Memory B cell (primary cell): Measurements from ENCODE around the gene GUCY1B1.

Experiments
- ATAC-seq: fragments of 150-1000 bp; cut with Tn5 transposase; 2 replicates; pipeline ENCODE4 v1.10.0; 2021; ENCODE audit warnings: low read depth, mild to moderate bottlenecking, moderate library complexity
- DNase-seq, 2 donors: peaks; one replicate each; pipeline ENCODE4 v3.0.0; 2022; ENCODE audit warnings: low spot score in 2 of 2
- H3K27ac Mint-ChIP-seq: one replicate; pipeline ENCODE4 v1.8.0; 2022; ENCODE audit warnings: mild to moderate bottlenecking, moderate library complexity, mixed read lengths
- H3K27me3 Mint-ChIP-seq: one replicate; pipeline ENCODE4 v1.8.0; 2022; ENCODE audit warnings: mixed read lengths
- H3K36me3 Mint-ChIP-seq: one replicate; pipeline ENCODE4 v1.8.0; 2022; ENCODE audit warnings: mild to moderate bottlenecking, mixed read lengths
- H3K4me1 Mint-ChIP-seq: one replicate; pipeline ENCODE4 v1.8.0; 2022; ENCODE audit warnings: mixed read lengths
- H3K4me3 Mint-ChIP-seq: one replicate; pipeline ENCODE4 v1.8.0; 2022; ENCODE audit warnings: mild to moderate bottlenecking, moderate library complexity, mixed read lengths
- H3K9me3 Mint-ChIP-seq: one replicate; pipeline ENCODE4 v1.8.0; 2022; ENCODE audit warnings: mixed read lengths

Gene GUCY1B1

GRCh38 chr4:155758481-155759371, at the start of gene GUCY1B1:
GUCY1B1 (plus strand) TSS chr4:155759021; CDS start chr4:155759141, 120 bp downstream.
- peak within 1 kb of the TSS; percentile 52 for H3K4me3 Mint-ChIP-seq
- H3K27me3 Mint-ChIP-seq, result peaks cover 12% of the 10 kb centered on the region
- peaks cover 3% of the 10 kb centered on the region for H3K9me3 Mint-ChIP-seq
- DNase-seq, result peak; percentile 29 to 31
- H3K27ac Mint-ChIP-seq, result no peak within 1 kb of the TSS
- peak; percentile 92 for ATAC-seq
- no peaks in the 10 kb centered on the region for H3K36me3 Mint-ChIP-seq
- no peaks in the 10 kb centered on the region for H3K4me1 Mint-ChIP-seq

- H3K4me3 Mint-ChIP-seq, result no peak overlapping the region
Measured at GRCh38 chr4:155709918-155710317, 48.9 kb upstream of the GUCY1B1 start.

GRCh38 chr4:155711556-155711955, 47.3 kb upstream of the GUCY1B1 start:
- Mint-ChIP-seq H3K27ac (no peak overlapping the region), H3K9me3 (peaks cover 2% of the 10 kb centered on the region), H3K4me1 (no peaks in the 10 kb centered on the region), H3K4me3 (no peak overlapping the region), H3K27me3 (no peaks in the 10 kb centered on the region), H3K36me3 (no peaks in the 10 kb centered on the region)
- no peak for DNase-seq
- no peak for ATAC-seq

More at GRCh38 chr4:155709918-155710317, 48.9 kb upstream of the GUCY1B1 start:
- no peak for ATAC-seq
- H3K36me3 Mint-ChIP-seq, result no peaks in the 10 kb centered on the region
- DNase-seq, result no peak
- no peaks in the 10 kb centered on the region for H3K9me3 Mint-ChIP-seq
- no peak overlapping the region for H3K27ac Mint-ChIP-seq
- no peaks in the 10 kb centered on the region for H3K4me1 Mint-ChIP-seq
- H3K27me3 Mint-ChIP-seq, result no peaks in the 10 kb centered on the region

GRCh38 chr4:155712846-155713245, 46.0 kb upstream of the GUCY1B1 start:
- H3K27me3 Mint-ChIP-seq, result no peaks in the 10 kb centered on the region
- H3K36me3 Mint-ChIP-seq, result no peaks in the 10 kb centered on the region
- H3K9me3 Mint-ChIP-seq, result peaks cover 4% of the 10 kb centered on the region
- H3K4me1 Mint-ChIP-seq, result no peaks in the 10 kb centered on the region
- ATAC-seq (no peak), DNase-seq (no peak)
- no peak overlapping the region for H3K4me3 Mint-ChIP-seq
- no peak overlapping the region for H3K27ac Mint-ChIP-seq

- no peaks in the 10 kb centered on the region for H3K27me3 Mint-ChIP-seq
- no peaks in the 10 kb centered on the region for H3K4me1 Mint-ChIP-seq
- ATAC-seq, result no peak
- H3K9me3 Mint-ChIP-seq, result peaks cover 4% of the 10 kb centered on the region
- no peaks in the 10 kb centered on the region for H3K36me3 Mint-ChIP-seq
- no peak overlapping the region for H3K4me3 Mint-ChIP-seq
- no peak for DNase-seq
- H3K27ac Mint-ChIP-seq, result no peak overlapping the region
Measured at GRCh38 chr4:155713911-155714310, 44.9 kb upstream of the GUCY1B1 start.

GRCh38 chr4:155722336-155722735, 36.5 kb upstream of the GUCY1B1 start:
- Mint-ChIP-seq H3K9me3 (peaks cover 2% of the 10 kb centered on the region), H3K36me3 (no peaks in the 10 kb centered on the region), H3K27me3 (no peaks in the 10 kb centered on the region), H3K4me1 (no peaks in the 10 kb centered on the region), H3K4me3 (no peak overlapping the region), H3K27ac (no peak overlapping the region)
- DNase-seq (no peak), ATAC-seq (no peak)

- Mint-ChIP-seq H3K4me1 (no peaks in the 10 kb centered on the region), H3K27ac (no peak overlapping the region), H3K9me3 (peaks cover 2% of the 10 kb centered on the region), H3K36me3 (no peaks in the 10 kb centered on the region), H3K27me3 (no peaks in the 10 kb centered on the region), H3K4me3 (no peak overlapping the region)
- no peak for ATAC-seq
- no peak for DNase-seq
Measured at GRCh38 chr4:155722816-155723499, 35.9 kb upstream of the GUCY1B1 start.

- no peak for ATAC-seq
- Mint-ChIP-seq H3K27me3 (no peaks in the 10 kb centered on the region), H3K4me3 (no peak overlapping the region)
Measured at GRCh38 chr4:155724731-155725130, 34.1 kb upstream of the GUCY1B1 start.

GRCh38 chr4:155734065-155734464, 24.8 kb upstream of the GUCY1B1 start:
- ATAC-seq, result no peak

More at GRCh38 chr4:155724731-155725130, 34.1 kb upstream of the GUCY1B1 start:
- Mint-ChIP-seq H3K27ac (no peak overlapping the region), H3K4me1 (no peaks in the 10 kb centered on the region), H3K36me3 (no peaks in the 10 kb centered on the region), H3K9me3 (peaks cover 2% of the 10 kb centered on the region)
- no peak for DNase-seq

GRCh38 chr4:155734951-155735350, 23.9 kb upstream of the GUCY1B1 start:
- no peaks in the 10 kb centered on the region for H3K4me1 Mint-ChIP-seq
- DNase-seq (no peak), ATAC-seq (no peak)
- no peaks in the 10 kb centered on the region for H3K27me3 Mint-ChIP-seq
- H3K27ac Mint-ChIP-seq, result no peak overlapping the region
- no peak overlapping the region for H3K4me3 Mint-ChIP-seq
- H3K9me3 Mint-ChIP-seq, result no peaks in the 10 kb centered on the region
- H3K36me3 Mint-ChIP-seq, result no peaks in the 10 kb centered on the region

More at GRCh38 chr4:155734065-155734464, 24.8 kb upstream of the GUCY1B1 start:
- H3K36me3 Mint-ChIP-seq, result no peaks in the 10 kb centered on the region
- no peaks in the 10 kb centered on the region for H3K9me3 Mint-ChIP-seq
- H3K4me3 Mint-ChIP-seq, result no peak overlapping the region
- H3K27me3 Mint-ChIP-seq, result no peaks in the 10 kb centered on the region
- H3K27ac Mint-ChIP-seq, result no peak overlapping the region
- no peak for DNase-seq
- no peaks in the 10 kb centered on the region for H3K4me1 Mint-ChIP-seq

- no peak for DNase-seq
Measured at GRCh38 chr4:155735496-155735895, 23.3 kb upstream of the GUCY1B1 start.

GRCh38 chr4:155738548-155738947, 20.3 kb upstream of the GUCY1B1 start:
- no peaks in the 10 kb centered on the region for H3K36me3 Mint-ChIP-seq
- no peak overlapping the region for H3K4me3 Mint-ChIP-seq
- no peak overlapping the region for H3K27ac Mint-ChIP-seq
- no peaks in the 10 kb centered on the region for H3K4me1 Mint-ChIP-seq
- H3K27me3 Mint-ChIP-seq, result no peaks in the 10 kb centered on the region
- H3K9me3 Mint-ChIP-seq, result no peaks in the 10 kb centered on the region
- ATAC-seq (no peak), DNase-seq (no peak)

More at GRCh38 chr4:155735496-155735895, 23.3 kb upstream of the GUCY1B1 start:
- Mint-ChIP-seq H3K27ac (no peak overlapping the region), H3K9me3 (no peaks in the 10 kb centered on the region), H3K4me3 (no peak overlapping the region), H3K36me3 (no peaks in the 10 kb centered on the region), H3K4me1 (no peaks in the 10 kb centered on the region), H3K27me3 (no peaks in the 10 kb centered on the region)
- ATAC-seq, result no peak

GRCh38 chr4:155741546-155741945, 17.3 kb upstream of the GUCY1B1 start:
- Mint-ChIP-seq H3K27ac (no peak overlapping the region), H3K9me3 (no peaks in the 10 kb centered on the region), H3K4me3 (no peak overlapping the region), H3K4me1 (no peaks in the 10 kb centered on the region), H3K27me3 (no peaks in the 10 kb centered on the region), H3K36me3 (no peaks in the 10 kb centered on the region)
- ATAC-seq, result no peak
- DNase-seq, result no peak

GRCh38 chr4:155742310-155743015, 16.4 kb upstream of the GUCY1B1 start:
- no peak for DNase-seq
- no peak overlapping the region for H3K4me3 Mint-ChIP-seq

More at GRCh38 chr4:155742310-155743015, 16.4 kb upstream of the GUCY1B1 start:
- no peaks in the 10 kb centered on the region for H3K36me3 Mint-ChIP-seq
- ATAC-seq, result no peak
- no peaks in the 10 kb centered on the region for H3K9me3 Mint-ChIP-seq
- H3K27ac Mint-ChIP-seq, result no peak overlapping the region
- no peaks in the 10 kb centered on the region for H3K4me1 Mint-ChIP-seq
- no peaks in the 10 kb centered on the region for H3K27me3 Mint-ChIP-seq
